AG04450 (cell line): ENCODE data around the gene GLYATL3. TPM values are rescaled to one million over a fixed set of nuclear protein-coding genes. Genes with fewer than 3 reads are reported as not detected.
A peak's percentile ranks its signal among the peaks of the same experiment; 100 is the strongest.

Experiments used
- CTCF ChIA-PET: fragments of 300-600, 350-600 bp; formaldehyde crosslinking; extraction: SDS; loops from one replicate; lab custom pipeline; 2022; ENCODE audit warnings: antibody characterized with exemption, inconsistent platforms; lab: Charles Lee
- POLR2A ChIA-PET: fragments of 350-600 bp; formaldehyde crosslinking; extraction: SDS; loops from one replicate; lab custom pipeline; 2021; ENCODE audit warnings: antibody characterized with exemption, inconsistent platforms; lab: Yijun Ruan, JAX
- DNase-seq: peaks from one replicate; pipeline ENCODE4 v3.0.0-alpha.2; 2011; ENCODE audit warnings: low read depth, low spot score
- H3K27ac ChIP-seq: one replicate; pipeline ENCODE4 v1.5.1; 2012; ENCODE audit warnings: low read depth, low read length, control low read depth
- H3K27me3 ChIP-seq: one replicate; pipeline ENCODE4 v1.6.0; 2012; ENCODE audit warnings: low read length; ENCODE audit not compliant: control insufficient read depth, insufficient read depth
- H3K4me3 ChIP-seq: 2 replicates; pipeline ENCODE4 v1.5.1; 2011; ENCODE audit warnings: mild to moderate bottlenecking, low read depth, low read length, control low read depth
- H3K9me3 ChIP-seq: 2 replicates; pipeline ENCODE4 v1.5.1; 2012; ENCODE audit warnings: low read length; ENCODE audit not compliant: control insufficient read depth, insufficient read depth
- CTCF ChIP-seq: IDR thresholded peaks from 2 replicates; pipeline ENCODE4 v1.5.1; 2011; ENCODE audit warnings: low read depth, low read length, control low read depth, inconsistent platforms
- polyA plus RNA-seq: library from polyadenylated mRNA; depleted of rRNA; stranded (reverse); fragments of >200 nt; gene quantifications from 2 replicates; pipeline ENCODE4 v1.2.3, GENCODE V29; 2011

GLYATL3 gene
- polyA plus RNA-seq, 1 experiment, result not detected

GRCh38 chr6:49531774-49532569 lies 32.2 kb downstream of the GLYATL3 start:
- peak; percentile 91 for TF ChIP-seq CTCF
- ChIA-PET POLR2A (no interaction called here), CTCF (interaction anchor here (0.6 to 8.7 kb wide), 43 partner anchors 9 to 1370 kb away, joined by 3 to 283 read pairs (median 6); partner anchors contain the start of gene C6orf141)
- Histone ChIP-seq H3K4me3 (no peak overlapping the region), H3K27ac (no peak overlapping the region), H3K9me3 (no peaks in the 10 kb centered on the region), H3K27me3 (no peaks in the 10 kb centered on the region)
- DNase-seq, result peak; percentile 15

- Histone ChIP-seq H3K27ac (no peak overlapping the region), H3K9me3 (no peaks in the 10 kb centered on the region), H3K27me3 (no peaks in the 10 kb centered on the region), H3K4me3 (no peak overlapping the region)
- no peak for DNase-seq
- ChIA-PET POLR2A (no interaction called here), CTCF (interaction anchor here (0.6 to 8.7 kb wide), 2 partner anchors 37 to 72 kb away, joined by 5 to 283 read pairs; no protein-coding TSS in a partner anchor)
- TF ChIP-seq CTCF, result no peak
Observed at GRCh38 chr6:49535795-49536194, 36.1 kb downstream of the GLYATL3 start.

DNA sequence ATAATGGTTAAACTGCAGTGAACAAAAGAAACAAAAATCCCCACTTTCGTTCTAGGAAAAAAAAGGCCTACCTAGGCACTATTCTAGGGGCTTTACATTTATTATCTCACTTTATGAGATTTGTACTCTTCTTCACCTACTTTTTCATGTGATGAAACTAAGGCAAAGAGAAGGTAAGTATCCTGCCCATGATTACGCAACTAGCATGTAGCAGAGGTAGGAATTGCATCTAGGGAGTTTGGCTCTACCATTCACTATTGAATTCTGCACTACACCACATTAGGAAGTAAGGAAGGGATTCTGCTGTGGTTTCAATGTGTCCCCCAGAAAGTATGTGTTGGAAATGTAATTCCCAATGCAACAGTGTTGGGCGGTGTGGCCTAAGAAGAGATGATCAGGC lies 39.4 kb downstream of the GLYATL3 start:
- DNase-seq, result no peak
- Histone ChIP-seq H3K27ac (no peak overlapping the region), H3K9me3 (no peaks in the 10 kb centered on the region), H3K4me3 (no peak overlapping the region), H3K27me3 (no peaks in the 10 kb centered on the region)
- no peak for TF ChIP-seq CTCF
- ChIA-PET CTCF (interaction anchor here (3.0 kb wide), 1 partner anchor 68 kb away, joined by 16 read pairs; no protein-coding TSS in a partner anchor), POLR2A (no interaction called here)

- ChIA-PET POLR2A (no interaction called here), CTCF (interaction anchor here (1.5 to 14.7 kb wide), 3 partner anchors 7 to 66 kb away, joined by 7 to 177 read pairs (median 16); partner anchors contain the start of gene C6orf141)
- H3K27me3 ChIP-seq, result no peaks in the 10 kb centered on the region
- no peaks in the 10 kb centered on the region for H3K9me3 ChIP-seq
- H3K27ac ChIP-seq, result no peak overlapping the region
- DNase-seq, result no peak
- no peak overlapping the region for H3K4me3 ChIP-seq
- no peak for TF ChIP-seq CTCF
Observed at GRCh38 chr6:49540614-49541013, 40.9 kb downstream of the GLYATL3 start.

- no peak overlapping the region for H3K4me3 ChIP-seq
- TF ChIP-seq CTCF, result no peak
- ChIA-PET CTCF (interaction anchor here (1.5 to 14.7 kb wide), 3 partner anchors 8 to 66 kb away, joined by 7 to 177 read pairs (median 16); partner anchors contain the start of gene C6orf141), POLR2A (no interaction called here)
- no peaks in the 10 kb centered on the region for H3K9me3 ChIP-seq
- peak; percentile 18 for DNase-seq
- H3K27me3 ChIP-seq, result no peaks in the 10 kb centered on the region
- no peak overlapping the region for H3K27ac ChIP-seq
Observed at GRCh38 chr6:49541210-49541724, 41.5 kb downstream of the GLYATL3 start.
